Small intestine (tissue), 7 donors: ENCODE data around the gene PCTP. TPM values are rescaled to one million over a fixed set of nuclear protein-coding genes. Genes with fewer than 3 reads are reported as not detected.

Experiments used
- DNase-seq, 2 donors: peaks; one replicate each; pipeline versions ENCODE4 v3.0.0 to v3.0.0-alpha.2; 2013
- FAIRE-seq: peaks from 2 replicates; lab custom pipeline; 2012; peaks lifted over from hg19 to GRCh38; lab: Jason Lieb, UNC
- H3K27ac ChIP-seq, 3 donors: one replicate each; pipeline ENCODE4 v1.5.1; 2013; ENCODE audit warnings: low read length in 2 of 3, mild to moderate bottlenecking in 2 of 3, control low read depth in 1 of 3, inconsistent platforms in 1 of 3, low read depth in 1 of 3, moderate library complexity in 1 of 3
- H3K27me3 ChIP-seq, 3 donors: one replicate each; pipeline ENCODE4 v1.6.1; 2013; ENCODE audit warnings: low read length in 3 of 3, inconsistent platforms in 1 of 3; ENCODE audit not compliant: control insufficient read depth in 3 of 3, insufficient read depth in 3 of 3
- H3K36me3 ChIP-seq, 3 donors: one replicate each; pipeline ENCODE4 v1.6.1; 2013; ENCODE audit warnings: low read length in 3 of 3, inconsistent platforms in 1 of 3, low read depth in 1 of 3, mild to moderate bottlenecking in 1 of 3, moderate library complexity in 1 of 3; ENCODE audit not compliant: control insufficient read depth in 3 of 3, insufficient read depth in 2 of 3
- H3K4me1 ChIP-seq, 3 donors: one replicate each; pipeline ENCODE4 v1.6.1; 2013; ENCODE audit warnings: low read length in 2 of 3, inconsistent platforms in 1 of 3, low read depth in 1 of 3, mild to moderate bottlenecking in 1 of 3, moderate library complexity in 1 of 3; ENCODE audit not compliant: control insufficient read depth in 3 of 3, insufficient read depth in 2 of 3
- H3K4me3 ChIP-seq, 3 donors: one replicate each; pipeline ENCODE4 v1.5.1; 2013; ENCODE audit warnings: low read length in 3 of 3, control low read depth in 1 of 3, inconsistent platforms in 1 of 3, low read depth in 1 of 3, mild to moderate bottlenecking in 1 of 3, moderate library complexity in 1 of 3
- H3K9me3 ChIP-seq, 2 donors: one replicate each; pipeline ENCODE4 v1.6.1; 2013; ENCODE audit warnings: low read depth in 1 of 2, low read length in 1 of 2; ENCODE audit not compliant: control insufficient read depth in 2 of 2, insufficient read depth in 1 of 2
- WGBS, 3 donors: extraction: QIAGEN DNeasy Blood & Tissue Kit; methylation state at CpG; one replicate each; pipeline ENCODE4 v1.1.7; 2013; 5-methylcytosine and 5-hydroxymethylcytosine counted together
- polyA plus RNA-seq, 4 donors: library from polyadenylated mRNA; stranded (reverse) in 3 of 4; unstranded in 1 of 4; fragments of 200-250 nt in 3 of 4; fragments of 120-200 nt in 1 of 4; gene quantifications; one replicate each; pipeline versions ENCODE4 v1.2.1 to v1.2.3, GENCODE V29; 2013
- donor health status: healthy with polysubstance abuse.
- donor health status: control.
- donor health status: control.
- donor health status: Bipolar disorder and iron deficiency.
- donor health status: healthy.

The PCTP gene
- polyA plus RNA-seq, 4 donors, result 22.4 to 33.5 (median 25.9) TPM

- Histone ChIP-seq H3K9me3 (no peaks in the 10 kb centered on the region), H3K36me3 (no peaks in the 10 kb centered on the region), H3K4me1 (no peaks in the 10 kb centered on the region), H3K4me3 (no peak overlapping the region), H3K27me3 (no peaks in the 10 kb centered on the region), H3K27ac (no peak overlapping the region)
- no peak for FAIRE-seq
- 67 to 74% (median 71%) methylated on average over 4 of the region's 4 CpGs for WGBS, 3 donors
- no peak for DNase-seq
These were observed 60.7 kb downstream of the PCTP start for GRCh38 chr17:55811536-55811935.

- Histone ChIP-seq H3K9me3 (no peaks in the 10 kb centered on the region), H3K27me3 (no peaks in the 10 kb centered on the region), H3K36me3 (no peaks in the 10 kb centered on the region), H3K4me3 (no peak overlapping the region), H3K27ac (no peak overlapping the region), H3K4me1 (no peaks in the 10 kb centered on the region)
- DNase-seq (no peak), FAIRE-seq (no peak)
- WGBS, 3 donors, result 68 to 80% (median 76%) methylated on average over 3 of the region's 3 CpGs
These were observed 61.5 kb downstream of the PCTP start for GRCh38 chr17:55812323-55812722.

GRCh38 chr17:55813944-55814343 lies 63.1 kb downstream of the PCTP start:
- FAIRE-seq, result no peak
- no peaks in the 10 kb centered on the region for H3K9me3 ChIP-seq
- no peaks in the 10 kb centered on the region for H3K36me3 ChIP-seq
- no peak overlapping the region for H3K27ac ChIP-seq
- WGBS, 3 donors, result 79 to 84% (median 79%) methylated on average over 3 of the region's 3 CpGs
- no peaks in the 10 kb centered on the region for H3K27me3 ChIP-seq
- no peaks in the 10 kb centered on the region for H3K4me1 ChIP-seq
- H3K4me3 ChIP-seq, result no peak overlapping the region
- DNase-seq, result no peak

GRCh38 chr17:55814377-55814776 lies 63.5 kb downstream of the PCTP start:
- H3K27me3 ChIP-seq, result no peaks in the 10 kb centered on the region
- no peaks in the 10 kb centered on the region for H3K36me3 ChIP-seq
- H3K9me3 ChIP-seq, result no peaks in the 10 kb centered on the region
- DNase-seq (no peak), FAIRE-seq (no peak)
- WGBS, 3 donors, result 55 to 68% (median 67%) methylated on average over 6 of the region's 6 CpGs
- no peak overlapping the region for H3K4me3 ChIP-seq
- H3K27ac ChIP-seq, result no peak overlapping the region
- no peaks in the 10 kb centered on the region for H3K4me1 ChIP-seq

- FAIRE-seq, result no peak
- no peaks in the 10 kb centered on the region for H3K4me1 ChIP-seq
- H3K27me3 ChIP-seq, result no peaks in the 10 kb centered on the region
- no peaks in the 10 kb centered on the region for H3K9me3 ChIP-seq
- no peak overlapping the region for H3K4me3 ChIP-seq
- H3K36me3 ChIP-seq, result no peaks in the 10 kb centered on the region
- no peak overlapping the region for H3K27ac ChIP-seq
- DNase-seq, result no peak
- WGBS, 3 donors, result 68 to 72% (median 71%) methylated on average over 8 of the region's 8 CpGs
These were observed 65.9 kb downstream of the PCTP start for GRCh38 chr17:55816532-55817396.

- Histone ChIP-seq H3K27ac (no peak overlapping the region), H3K4me1 (no peaks in the 10 kb centered on the region), H3K4me3 (no peak overlapping the region), H3K9me3 (no peaks in the 10 kb centered on the region), H3K27me3 (no peaks in the 10 kb centered on the region), H3K36me3 (no peaks in the 10 kb centered on the region)
- DNase-seq (no peak), FAIRE-seq (no peak)
- 81 to 83% (median 83%) methylated on average over 1 of the region's 1 CpG for WGBS, 3 donors
These were observed 66.5 kb downstream of the PCTP start for GRCh38 chr17:55817397-55817709.

- Histone ChIP-seq H3K36me3 (no peaks in the 10 kb centered on the region), H3K27ac (no peak overlapping the region), H3K4me1 (no peaks in the 10 kb centered on the region), H3K9me3 (no peaks in the 10 kb centered on the region), H3K27me3 (no peaks in the 10 kb centered on the region), H3K4me3 (no peak overlapping the region)
- FAIRE-seq (no peak), DNase-seq (no peak)
- WGBS, 3 donors, result 67 to 87% (median 75%) methylated on average over 3 of the region's 3 CpGs
These were observed 67.2 kb downstream of the PCTP start for GRCh38 chr17:55818026-55818425.

GRCh38 chr17:55818451-55819375 lies 67.9 kb downstream of the PCTP start:
- no peaks in the 10 kb centered on the region for H3K4me1 ChIP-seq
- no peak overlapping the region for H3K27ac ChIP-seq
- H3K4me3 ChIP-seq, result no peak overlapping the region
- no peaks in the 10 kb centered on the region for H3K36me3 ChIP-seq
- FAIRE-seq, result no peak
- no peak for DNase-seq
- H3K9me3 ChIP-seq, result no peaks in the 10 kb centered on the region
- H3K27me3 ChIP-seq, result no peaks in the 10 kb centered on the region
- WGBS, 3 donors, result 70 to 84% (median 83%) methylated on average over 5 of the region's 5 CpGs
